Tibial artery (tissue), 4 donors: ENCODE results near the gene MCC.

ENCODE experiments used
- DNase-seq, 2 donors: peaks; one replicate each; pipeline ENCODE4 v3.0.0-alpha.2; 2019
- H3K27ac ChIP-seq, 2 donors: fragments of 200-600 bp; sonication (generic) in 1 of 2; 1 replicate in 1 of 2; 2 replicates in 1 of 2; pipeline ENCODE4 v1.5.1; 2018 to 2019; ENCODE audit warnings: mild to moderate bottlenecking in 1 of 2
- H3K27me3 ChIP-seq, 2 donors: fragments of 200-600 bp; sonication (generic) in 1 of 2; one replicate each; pipeline versions ENCODE4 v1.5.1 to v1.6.0; 2016 to 2019
- H3K36me3 ChIP-seq, 3 donors: fragments of 200-600 bp; sonication (generic) in 2 of 3; one replicate each; pipeline ENCODE4 v1.5.1; 2016 to 2019; ENCODE audit warnings: mild to moderate bottlenecking in 2 of 3
- H3K4me1 ChIP-seq, 4 donors: fragments of 200-600 bp; sonication (generic) in 2 of 4; 1 replicate in 3 of 4; 2 replicates in 1 of 4; pipeline ENCODE4 v1.5.1; 2016 to 2019
- H3K4me3 ChIP-seq, 2 donors: fragments of 200-600 bp; sonication (generic) in 1 of 2; 1 replicate in 1 of 2; 2 replicates in 1 of 2; pipeline ENCODE4 v1.5.1; 2018 to 2019; ENCODE audit warnings: mild to moderate bottlenecking in 2 of 2
- H3K9me3 ChIP-seq, 3 donors: fragments of 200-600 bp; sonication (generic) in 1 of 3; one replicate each; pipeline ENCODE4 v1.5.1; 2016 to 2019
- intact Hi-C: fragments of 100-400 bp; cut with DNase I; formaldehyde crosslinking; loops from one replicate; pipeline ENCODE4 v1.15.0; 2023; ENCODE audit warnings: low total_unique reads
- TF ChIP-seq, protein P1 (sequence below), 2 experiments: fragments of 200-600 bp in 1 of 2; fragments of 450-650 bp in 1 of 2; IDR thresholded peaks; one replicate each; pipeline ENCODE4 v1.5.1; 2017 to 2019; ENCODE audit warnings: antibody characterized with exemption in 2 of 2, mild to moderate bottlenecking in 1 of 2, moderate library complexity in 1 of 2

Gene MCC

DNA sequence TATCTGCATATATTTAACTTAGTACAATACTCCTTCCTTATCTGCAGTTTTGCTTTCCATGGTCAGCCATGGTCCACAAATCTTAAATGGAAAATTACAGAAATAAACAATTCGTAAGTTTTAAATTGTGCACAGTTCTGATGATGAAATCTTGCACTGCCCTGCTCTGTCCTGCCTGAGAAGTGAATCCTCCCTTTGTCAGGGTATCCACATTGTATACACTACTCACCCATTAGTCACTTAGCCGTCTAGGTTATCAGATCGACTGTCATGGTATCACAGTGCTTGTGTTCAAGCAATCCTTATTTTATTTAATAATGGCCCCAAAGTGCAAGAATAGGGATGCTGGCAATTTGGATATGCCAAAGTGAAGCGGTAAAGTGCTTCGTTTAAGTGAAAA is 16.9 kb upstream of the MCC start:
- Histone ChIP-seq H3K36me3 (no peaks in the 10 kb centered on the region), H3K4me3 (no peak overlapping the region), H3K27me3 (peaks cover 0 to 10% of the 10 kb centered on the region in 2 donors), H3K9me3 (no peaks in the 10 kb centered on the region), H3K4me1 (no peaks in the 10 kb centered on the region), H3K27ac (no peak overlapping the region)
- intact Hi-C loops = no loop called here
- TF ChIP-seq, protein P1, sequence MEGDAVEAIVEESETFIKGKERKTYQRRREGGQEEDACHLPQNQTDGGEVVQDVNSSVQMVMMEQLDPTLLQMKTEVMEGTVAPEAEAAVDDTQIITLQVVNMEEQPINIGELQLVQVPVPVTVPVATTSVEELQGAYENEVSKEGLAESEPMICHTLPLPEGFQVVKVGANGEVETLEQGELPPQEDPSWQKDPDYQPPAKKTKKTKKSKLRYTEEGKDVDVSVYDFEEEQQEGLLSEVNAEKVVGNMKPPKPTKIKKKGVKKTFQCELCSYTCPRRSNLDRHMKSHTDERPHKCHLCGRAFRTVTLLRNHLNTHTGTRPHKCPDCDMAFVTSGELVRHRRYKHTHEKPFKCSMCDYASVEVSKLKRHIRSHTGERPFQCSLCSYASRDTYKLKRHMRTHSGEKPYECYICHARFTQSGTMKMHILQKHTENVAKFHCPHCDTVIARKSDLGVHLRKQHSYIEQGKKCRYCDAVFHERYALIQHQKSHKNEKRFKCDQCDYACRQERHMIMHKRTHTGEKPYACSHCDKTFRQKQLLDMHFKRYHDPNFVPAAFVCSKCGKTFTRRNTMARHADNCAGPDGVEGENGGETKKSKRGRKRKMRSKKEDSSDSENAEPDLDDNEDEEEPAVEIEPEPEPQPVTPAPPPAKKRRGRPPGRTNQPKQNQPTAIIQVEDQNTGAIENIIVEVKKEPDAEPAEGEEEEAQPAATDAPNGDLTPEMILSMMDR (IDR thresholded peaks at IDR 0.05) = no peak
- no peak for DNase-seq

DNA sequence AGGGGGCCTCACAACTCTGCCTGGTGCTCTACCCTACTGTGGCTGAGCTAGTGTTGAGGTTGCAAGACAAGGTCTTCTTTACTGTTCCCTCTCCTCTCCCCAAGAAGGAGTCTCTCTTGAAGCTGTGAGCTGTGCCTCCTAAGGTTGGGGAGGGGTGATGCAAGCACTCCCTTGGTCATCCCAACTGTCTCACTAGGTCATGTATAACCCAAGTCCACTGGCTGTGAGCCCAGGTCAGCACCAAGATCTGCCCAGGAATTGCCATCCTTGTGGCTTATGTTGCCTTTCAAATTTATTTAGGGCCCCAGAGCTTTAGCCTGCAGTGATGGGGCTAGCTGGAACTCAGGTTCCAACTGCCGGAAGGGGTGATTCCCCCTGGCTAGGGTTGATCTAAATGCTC is 14.9 kb upstream of the MCC start:
- Histone ChIP-seq H3K36me3 (no peaks in the 10 kb centered on the region), H3K4me1 (no peaks in the 10 kb centered on the region), H3K27me3 (peaks cover 0 to 10% of the 10 kb centered on the region in 2 donors), H3K27ac (no peak overlapping the region), H3K9me3 (no peaks in the 10 kb centered on the region), H3K4me3 (no peak overlapping the region)
- no peak for DNase-seq
- intact Hi-C loops = no loop called here
- TF ChIP-seq, protein P1 (IDR thresholded peaks at IDR 0.05) = no peak

DNA sequence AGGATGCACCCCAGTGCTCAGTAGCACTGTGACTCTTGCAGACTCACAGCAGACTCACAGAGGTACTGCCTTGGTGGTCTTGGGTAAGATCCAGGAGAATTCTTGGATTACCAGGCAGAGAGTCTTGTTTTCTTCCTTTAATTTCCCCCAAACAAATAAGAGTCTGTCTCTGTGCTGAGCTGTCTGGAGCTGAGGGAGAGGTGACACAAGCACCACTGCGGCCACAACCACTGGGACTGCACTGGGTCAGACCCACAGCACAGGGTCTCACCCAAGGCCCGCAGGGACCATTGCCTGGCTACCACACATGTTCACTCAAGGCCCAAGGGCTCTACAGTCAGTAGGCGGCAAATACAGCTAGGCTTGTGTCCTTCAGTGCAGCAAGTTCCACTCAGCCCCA is 13.8 kb upstream of the MCC start:
- H3K27me3 ChIP-seq = peaks cover 0 to 6% of the 10 kb centered on the region in 2 donors
- H3K36me3 ChIP-seq = no peaks in the 10 kb centered on the region
- TF ChIP-seq, protein P1 (IDR thresholded peaks at IDR 0.05) = no peak
- no peak overlapping the region for H3K27ac ChIP-seq
- H3K4me1 ChIP-seq = no peaks in the 10 kb centered on the region
- no peak for DNase-seq
- no peak overlapping the region for H3K4me3 ChIP-seq
- intact Hi-C loops = no loop called here
- H3K9me3 ChIP-seq = no peaks in the 10 kb centered on the region

DNA sequence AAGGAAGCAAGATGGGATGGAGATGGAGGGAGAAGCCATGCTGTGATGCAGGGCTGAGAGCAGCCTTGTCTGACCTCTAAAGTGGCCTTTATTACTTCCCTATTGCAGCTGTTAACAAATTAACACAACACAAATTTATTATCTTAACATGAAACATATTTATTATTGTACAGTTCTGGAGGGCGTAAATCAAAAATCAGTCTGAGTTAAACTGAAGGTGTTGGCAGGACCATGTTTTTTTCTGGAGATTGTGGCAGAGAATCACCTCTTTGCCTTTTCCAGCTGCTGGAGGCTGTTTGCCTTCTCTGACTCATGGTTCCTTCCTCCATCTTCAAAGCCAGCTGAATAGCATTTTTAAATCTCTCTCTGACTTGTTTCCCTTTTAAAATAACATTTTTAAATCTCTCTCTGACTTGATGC is 7.2 kb upstream of the MCC start:
- Histone ChIP-seq H3K9me3 (peaks cover 0 to 8% (median 2%) of the 10 kb centered on the region in 3 donors), H3K27me3 (no peaks in the 10 kb centered on the region), H3K4me1 (no peaks in the 10 kb centered on the region), H3K27ac (no peak overlapping the region), H3K4me3 (no peak overlapping the region), H3K36me3 (no peaks in the 10 kb centered on the region)
- intact Hi-C loops = no loop called here
- TF ChIP-seq, protein P1 (IDR thresholded peaks at IDR 0.05) = no peak
- no peak for DNase-seq

DNA sequence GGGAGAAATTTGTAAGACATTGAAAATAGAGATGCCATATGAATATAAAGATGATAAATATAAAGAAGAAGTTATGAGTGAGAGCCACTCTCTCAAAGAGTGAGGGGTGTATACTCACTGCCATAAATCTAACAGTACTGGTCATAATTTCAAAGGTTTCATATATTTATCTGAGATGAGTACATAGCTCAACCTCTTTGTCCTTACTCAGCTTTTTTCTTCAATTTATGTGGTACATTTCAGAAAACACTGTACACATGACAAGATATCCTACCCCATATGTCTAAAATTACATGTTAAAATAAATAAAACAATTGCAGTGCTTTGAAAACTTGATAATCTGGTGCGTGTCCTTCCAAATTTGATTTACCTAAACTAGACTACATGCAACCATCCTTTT is 5.2 kb upstream of the MCC start:
- Histone ChIP-seq H3K4me1 (peaks cover 0 to 12% (median 8%) of the 10 kb centered on the region in 4 donors), H3K4me3 (no peak overlapping the region), H3K27ac (no peak overlapping the region), H3K9me3 (peaks cover 0 to 16% (median 9%) of the 10 kb centered on the region in 3 donors), H3K27me3 (no peaks in the 10 kb centered on the region), H3K36me3 (no peaks in the 10 kb centered on the region)
- TF ChIP-seq, protein P1 (IDR thresholded peaks at IDR 0.05) = no peak
- DNase-seq = no peak
- intact Hi-C loops = no loop called here

DNA sequence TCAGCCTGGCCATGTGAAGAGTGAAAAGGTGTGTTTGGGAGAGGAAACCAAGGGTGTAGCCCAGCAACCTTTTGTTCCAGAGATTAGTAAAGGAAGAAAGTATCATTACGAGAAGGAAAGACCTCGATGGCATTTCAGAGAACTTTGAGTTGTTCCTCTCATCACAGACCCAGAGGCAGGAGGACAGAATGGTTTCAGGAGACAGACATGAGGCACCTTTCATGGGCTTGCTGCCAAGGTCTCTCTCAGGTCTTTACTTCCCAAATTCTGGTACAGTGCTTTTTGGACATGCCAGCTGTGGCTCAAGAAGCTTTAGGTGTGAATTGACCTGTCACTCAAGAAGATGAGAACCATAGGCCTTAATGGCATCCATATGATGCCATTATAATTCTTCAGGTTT is 2.8 kb upstream of the MCC start:
- no peaks in the 10 kb centered on the region for H3K36me3 ChIP-seq
- H3K9me3 ChIP-seq = peaks cover 0 to 16% (median 9%) of the 10 kb centered on the region in 3 donors
- intact Hi-C loops = no loop called here
- no peak for DNase-seq
- peaks cover 0 to 9% of the 10 kb centered on the region in 2 donors for H3K27me3 ChIP-seq
- TF ChIP-seq, protein P1 (IDR thresholded peaks at IDR 0.05) = no peak
- peaks cover 0 to 24% (median 19%) of the 10 kb centered on the region in 4 donors for H3K4me1 ChIP-seq
- no peak overlapping the region for H3K4me3 ChIP-seq
- no peak overlapping the region for H3K27ac ChIP-seq
